ENCODE measurements around the gene ZNF428.

Gene ZNF428

GRCh38 chr19:43628646-43629326 lies 9.4 kb upstream of the ZNF428 start:
- no peak overlapping the region for H3K4me3 ChIP-seq (replicated peaks; ENCODE audit: insufficient read depth, low read length)
- no peak for DNase-seq (ENCODE audit: low read depth in 1 of 2, low spot score in 1 of 2)
- TF ChIP-seq GABPA (IDR thresholded peaks at IDR 0.05; ENCODE audit: low read depth), result no peak
- TF ChIP-seq POLR2AphosphoS5 (IDR thresholded peaks at IDR 0.05; ENCODE audit: low read depth), result no peak
- no peak for TF ChIP-seq CTCF (IDR thresholded peaks at IDR 0.05; ENCODE audit: insufficient read depth, low read length)
- TF ChIP-seq SPI1 (IDR thresholded peaks at IDR 0.05; ENCODE audit: borderline replicate concordance, low read depth), result no peak
- no peak for TF ChIP-seq REST (IDR thresholded peaks at IDR 0.05; ENCODE audit: insufficient replicate concordance, low read depth)

GRCh38 chr19:43626838-43627237 lies 7.4 kb upstream of the ZNF428 start:
- peaks cover 2% of the 10 kb centered on the region for H3K27me3 ChIP-seq (ENCODE audit: insufficient read depth, poor library complexity, severe bottlenecking)
- no peak overlapping the region for H3K27ac ChIP-seq (replicated peaks)
- DNase-seq (ENCODE audit: low read depth in 1 of 2, low spot score in 1 of 2), result no peak
- TF ChIP-seq SPI1 (IDR thresholded peaks at IDR 0.05; ENCODE audit: borderline replicate concordance, low read depth) (no peak), GABPA (IDR thresholded peaks at IDR 0.05; ENCODE audit: low read depth) (no peak), POLR2AphosphoS5 (IDR thresholded peaks at IDR 0.05; ENCODE audit: low read depth) (no peak), CTCF (IDR thresholded peaks at IDR 0.05; ENCODE audit: insufficient read depth, low read length) (no peak), REST (IDR thresholded peaks at IDR 0.05; ENCODE audit: insufficient replicate concordance, low read depth) (no peak)
- no peak overlapping the region for H3K4me3 ChIP-seq (replicated peaks; ENCODE audit: insufficient read depth, low read length)

More at GRCh38 chr19:43628646-43629326, 9.4 kb upstream of the ZNF428 start:
- Histone ChIP-seq H3K27ac (replicated peaks) (no peak overlapping the region), H3K27me3 (ENCODE audit: insufficient read depth, poor library complexity, severe bottlenecking) (peaks cover 5% of the 10 kb centered on the region)

- no peak for DNase-seq (ENCODE audit: low read depth in 1 of 2, low spot score in 1 of 2)
- peaks cover 2% of the 10 kb centered on the region for H3K27me3 ChIP-seq (ENCODE audit: insufficient read depth, poor library complexity, severe bottlenecking)
- H3K27ac ChIP-seq (replicated peaks), result no peak overlapping the region
- H3K4me3 ChIP-seq (replicated peaks; ENCODE audit: insufficient read depth, low read length), result no peak overlapping the region
- TF ChIP-seq GABPA (IDR thresholded peaks at IDR 0.05; ENCODE audit: low read depth) (no peak), SPI1 (IDR thresholded peaks at IDR 0.05; ENCODE audit: borderline replicate concordance, low read depth) (no peak), CTCF (IDR thresholded peaks at IDR 0.05; ENCODE audit: insufficient read depth, low read length) (no peak), POLR2AphosphoS5 (IDR thresholded peaks at IDR 0.05; ENCODE audit: low read depth) (no peak), REST (IDR thresholded peaks at IDR 0.05; ENCODE audit: insufficient replicate concordance, low read depth) (no peak)
These were observed 6.6 kb upstream of the ZNF428 start for GRCh38 chr19:43625918-43626579.
